Sigmoid colon (tissue), 4 donors: ENCODE measurements around the gene ARF3.

Source experiments
- POLR2A ChIP-seq, 2 donors: fragments of 450-650 bp; IDR thresholded peaks; one replicate each; pipeline ENCODE4 v1.6.1; 2016; ENCODE audit warnings: antibody characterized with exemption in 2 of 2, mild to moderate bottlenecking in 2 of 2, moderate library complexity in 2 of 2
- POLR2AphosphoS5 ChIP-seq, 4 donors: sonication (generic); formaldehyde crosslinking; IDR thresholded peaks; one replicate each; pipeline ENCODE4 v1.6.1; 2017; ENCODE audit warnings: antibody characterized with exemption in 4 of 4
- TF ChIP-seq, protein P1 (sequence below), 4 experiments: fragments of 450-650 bp in 3 of 4; fragments of 200-600 bp in 1 of 4; IDR thresholded peaks; one replicate each; pipeline ENCODE4 v1.5.1; 2016 to 2019; ENCODE audit warnings: antibody characterized with exemption in 4 of 4, mild to moderate bottlenecking in 3 of 4, moderate library complexity in 2 of 4

DNA sequence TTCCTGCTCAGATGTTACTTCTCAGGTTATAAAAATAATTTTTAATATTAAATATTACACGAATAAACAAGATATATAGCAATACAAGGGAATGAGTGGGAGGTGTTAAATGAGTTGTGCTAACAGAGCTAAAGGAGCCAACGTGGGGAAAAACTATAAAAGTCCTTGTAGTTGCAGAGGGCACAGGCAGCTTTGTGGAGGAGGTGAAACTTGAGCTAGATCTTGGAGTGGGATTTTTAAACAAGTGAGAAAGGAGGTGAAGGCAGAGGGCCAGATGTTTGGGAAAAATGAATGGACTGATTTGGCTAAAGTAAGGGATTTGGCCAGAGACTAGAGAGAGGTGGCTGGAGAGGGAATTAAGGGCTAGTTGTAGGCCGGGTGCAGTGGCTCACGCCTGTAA, 26.8 kb downstream of the ARF3 start:
- TF ChIP-seq POLR2AphosphoS5 (IDR thresholded peaks at IDR 0.05) = no peak
- TF ChIP-seq, protein P1, sequence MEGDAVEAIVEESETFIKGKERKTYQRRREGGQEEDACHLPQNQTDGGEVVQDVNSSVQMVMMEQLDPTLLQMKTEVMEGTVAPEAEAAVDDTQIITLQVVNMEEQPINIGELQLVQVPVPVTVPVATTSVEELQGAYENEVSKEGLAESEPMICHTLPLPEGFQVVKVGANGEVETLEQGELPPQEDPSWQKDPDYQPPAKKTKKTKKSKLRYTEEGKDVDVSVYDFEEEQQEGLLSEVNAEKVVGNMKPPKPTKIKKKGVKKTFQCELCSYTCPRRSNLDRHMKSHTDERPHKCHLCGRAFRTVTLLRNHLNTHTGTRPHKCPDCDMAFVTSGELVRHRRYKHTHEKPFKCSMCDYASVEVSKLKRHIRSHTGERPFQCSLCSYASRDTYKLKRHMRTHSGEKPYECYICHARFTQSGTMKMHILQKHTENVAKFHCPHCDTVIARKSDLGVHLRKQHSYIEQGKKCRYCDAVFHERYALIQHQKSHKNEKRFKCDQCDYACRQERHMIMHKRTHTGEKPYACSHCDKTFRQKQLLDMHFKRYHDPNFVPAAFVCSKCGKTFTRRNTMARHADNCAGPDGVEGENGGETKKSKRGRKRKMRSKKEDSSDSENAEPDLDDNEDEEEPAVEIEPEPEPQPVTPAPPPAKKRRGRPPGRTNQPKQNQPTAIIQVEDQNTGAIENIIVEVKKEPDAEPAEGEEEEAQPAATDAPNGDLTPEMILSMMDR (IDR thresholded peaks at IDR 0.05) = no peak
- no peak for TF ChIP-seq POLR2A (IDR thresholded peaks at IDR 0.05)
